SK-N-SH treated with all-trans-retinoic acid at 6 μM for 48 hours (cell line): ENCODE results near the gene BRD7.

Experiments used
- ARNTL ChIP-seq: fragments of 450-650 bp; formaldehyde crosslinking; IDR thresholded peaks from 2 replicates; pipeline ENCODE4 v1.5.0; 2020; ENCODE audit warnings: low read depth, mild to moderate bottlenecking, moderate library complexity, borderline replicate concordance
- CSRNP3 ChIP-seq: fragments of 250-450 bp; sonication (Bioruptor Pico); IDR thresholded peaks from 2 replicates; pipeline ENCODE4 v1.5.1; 2021; ENCODE audit warnings: mild to moderate bottlenecking, moderate library complexity
- PATZ1 ChIP-seq: fragments of 250-450 bp; sonication (Bioruptor Pico); IDR thresholded peaks from 2 replicates; pipeline ENCODE4 v1.8.0; 2020; ENCODE audit warnings: mild to moderate bottlenecking, moderate library complexity, borderline replicate concordance
- PPARA ChIP-seq: fragments of 250-450 bp; sonication (Bioruptor Pico); IDR thresholded peaks from 2 replicates; pipeline ENCODE4 v1.5.0; 2020; ENCODE audit warnings: mild to moderate bottlenecking, borderline replicate concordance
- RARB ChIP-seq: fragments of 250-450 bp; sonication (Bioruptor Pico); IDR thresholded peaks from 2 replicates; pipeline ENCODE4 v1.8.0; 2021; ENCODE audit warnings: mild to moderate bottlenecking, moderate library complexity
- ZFP3 ChIP-seq: fragments of 250-450 bp; sonication (Bioruptor Pico); IDR thresholded peaks from 2 replicates; pipeline ENCODE4 v1.5.0; 2020; ENCODE audit warnings: mild to moderate bottlenecking, moderate library complexity
- ZFP30 ChIP-seq: fragments of 450-650 bp; formaldehyde crosslinking; IDR thresholded peaks from 2 replicates; pipeline ENCODE4 v1.5.0; 2022; ENCODE audit warnings: mild to moderate bottlenecking, moderate library complexity
- ZNF565 ChIP-seq: fragments of 450-650 bp; formaldehyde crosslinking; conservative IDR thresholded peaks from 2 replicates; pipeline ENCODE4 v1.5.0; 2020; ENCODE audit warnings: low read depth, mild to moderate bottlenecking, moderate library complexity
- ZNF8 ChIP-seq: fragments of 450-650 bp; formaldehyde crosslinking; IDR thresholded peaks from 2 replicates; pipeline ENCODE4 v1.5.0; 2020; ENCODE audit warnings: mild to moderate bottlenecking, moderate library complexity
- TF ChIP-seq, protein P1 (sequence below): fragments of 250-450 bp; sonication (Bioruptor Pico); IDR thresholded peaks from 2 replicates; pipeline ENCODE4 v1.8.0; 2021; ENCODE audit warnings: low read depth, mild to moderate bottlenecking, moderate library complexity, borderline replicate concordance

DNA sequence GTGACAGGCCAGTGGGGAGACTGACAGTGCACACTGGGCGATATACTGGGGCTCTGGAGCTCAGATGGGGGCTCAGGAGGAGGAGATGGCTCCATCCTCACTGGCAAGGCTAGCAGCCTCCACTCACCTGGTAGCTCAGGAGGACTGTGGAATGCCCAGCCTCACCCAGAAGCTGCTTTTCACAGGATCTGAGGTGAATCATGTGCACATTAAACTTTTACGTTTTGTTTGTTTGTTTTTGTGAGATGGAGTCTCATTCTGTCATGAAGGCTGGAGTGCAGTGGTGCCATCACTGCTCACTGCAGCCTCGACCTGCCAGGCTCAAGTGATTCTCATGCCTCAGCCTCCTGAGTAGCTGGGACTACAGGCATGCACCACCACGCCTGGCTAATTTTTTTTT is 73.8 kb downstream of the BRD7 start:
- TF ChIP-seq, protein P1, sequence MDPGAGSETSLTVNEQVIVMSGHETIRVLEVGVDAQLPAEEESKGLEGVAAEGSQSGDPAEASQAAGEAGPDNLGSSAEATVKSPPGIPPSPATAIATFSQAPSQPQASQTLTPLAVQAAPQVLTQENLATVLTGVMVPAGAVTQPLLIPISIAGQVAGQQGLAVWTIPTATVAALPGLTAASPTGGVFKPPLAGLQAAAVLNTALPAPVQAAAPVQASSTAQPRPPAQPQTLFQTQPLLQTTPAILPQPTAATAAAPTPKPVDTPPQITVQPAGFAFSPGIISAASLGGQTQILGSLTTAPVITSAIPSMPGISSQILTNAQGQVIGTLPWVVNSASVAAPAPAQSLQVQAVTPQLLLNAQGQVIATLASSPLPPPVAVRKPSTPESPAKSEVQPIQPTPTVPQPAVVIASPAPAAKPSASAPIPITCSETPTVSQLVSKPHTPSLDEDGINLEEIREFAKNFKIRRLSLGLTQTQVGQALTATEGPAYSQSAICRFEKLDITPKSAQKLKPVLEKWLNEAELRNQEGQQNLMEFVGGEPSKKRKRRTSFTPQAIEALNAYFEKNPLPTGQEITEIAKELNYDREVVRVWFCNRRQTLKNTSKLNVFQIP = no peak
- TF ChIP-seq ARNTL (CRISPR knock-in tag) (no peak), CSRNP3 (CRISPR knock-in tag) (no peak), PATZ1 (CRISPR knock-in tag) (no peak), ZNF565 (CRISPR knock-in tag) (no peak), PPARA (CRISPR knock-in tag) (no peak), ZFP30 (CRISPR knock-in tag) (no peak), ZFP3 (CRISPR knock-in tag) (no peak), ZNF8 (CRISPR knock-in tag) (no peak), RARB (CRISPR knock-in tag) (no peak)
